Measurements from ENCODE around the gene CASK.
A peak's percentile ranks its signal among the peaks of the same experiment; 100 is the strongest.
"Not testable (repeated sequence)": the region's sequence is repeated elsewhere in the genome, so short reads cannot be mapped to it uniquely, and the experiment has no call there.

Gene CASK

DNA sequence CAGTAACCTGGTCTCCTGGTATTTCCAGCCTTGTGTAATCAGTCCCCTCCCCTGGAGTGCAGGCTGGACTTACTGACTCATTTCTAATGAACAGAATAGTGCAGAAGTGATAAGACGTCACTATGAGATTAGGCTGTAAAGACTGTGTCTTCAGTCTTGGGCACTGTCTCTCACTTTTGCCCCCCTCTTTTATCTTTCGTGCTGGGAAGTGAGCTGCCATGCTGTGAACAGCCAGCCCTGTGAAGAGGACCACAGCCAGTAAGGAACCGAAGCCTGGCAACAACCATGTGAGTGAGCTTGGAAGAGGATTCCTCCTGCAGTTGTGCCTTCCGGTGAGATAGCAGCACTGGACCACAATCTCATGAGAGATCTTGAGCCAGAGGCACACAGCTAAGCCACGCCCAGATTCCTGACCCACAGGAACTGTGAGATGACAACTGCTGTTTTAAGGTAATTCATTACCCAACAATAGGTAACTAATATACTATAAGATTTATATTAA is 302.1 kb downstream of the CASK start:
- DNase-seq (ENCODE audit: low spot score), result peak; percentile 1

DNA sequence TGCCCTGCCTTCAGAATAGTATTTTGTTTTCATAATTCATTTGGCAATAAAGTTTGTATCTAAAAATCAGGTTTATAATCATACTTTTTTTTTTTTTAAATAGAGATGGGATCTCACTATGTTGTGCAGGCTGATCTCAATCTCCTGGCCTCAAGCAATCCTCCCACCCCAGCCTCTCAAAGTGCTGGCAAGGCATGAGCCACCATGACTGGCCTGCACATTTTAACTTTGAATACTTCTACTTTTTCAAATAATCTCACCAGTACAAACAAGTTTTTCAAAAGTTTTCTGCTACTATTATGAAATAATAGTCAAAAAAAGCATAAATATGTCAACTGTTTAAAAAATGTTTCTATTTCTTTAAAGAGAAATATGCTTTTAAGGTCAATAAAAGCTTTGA is 304.1 kb downstream of the CASK start:
- no peak for DNase-seq (ENCODE audit: low spot score)

DNA sequence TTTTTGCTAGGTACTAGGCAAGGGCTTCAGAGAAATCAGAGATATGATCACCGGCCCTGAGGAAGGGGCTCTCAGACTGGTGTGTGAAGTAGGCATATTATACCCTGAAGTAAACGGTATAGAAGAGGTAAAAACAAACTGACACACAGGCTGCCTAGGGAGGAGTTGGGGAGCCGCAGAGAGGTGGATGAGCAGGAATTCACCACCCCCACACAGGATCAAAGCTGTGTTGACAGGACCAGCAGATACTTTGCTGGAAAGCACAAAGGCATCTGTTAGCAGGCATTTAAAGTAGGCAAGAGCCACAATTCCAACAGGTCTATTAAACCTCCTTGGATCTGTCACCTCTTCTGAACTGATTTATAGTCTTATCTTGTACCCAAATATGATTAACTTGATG is 306.4 kb downstream of the CASK start:
- DNase-seq (ENCODE audit: low spot score), result peak; percentile 10

DNA sequence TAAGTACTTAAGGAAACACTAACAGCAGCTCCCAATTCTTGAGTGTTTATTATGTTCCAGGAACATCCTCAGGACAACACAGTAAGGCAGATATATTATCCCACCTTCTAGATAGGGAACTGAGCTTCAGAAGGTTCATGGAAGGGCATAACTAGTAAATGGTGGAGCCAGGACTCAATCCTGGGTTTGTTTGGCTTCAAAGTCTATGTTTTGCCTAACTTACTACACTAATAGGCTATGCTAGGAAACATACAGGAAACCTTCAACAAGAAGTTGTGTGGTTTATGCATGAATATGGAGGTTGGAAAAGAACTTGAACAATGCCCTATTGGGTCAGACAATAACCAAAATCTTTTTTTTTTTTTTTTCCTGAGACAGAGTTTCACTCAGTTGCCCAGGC is 307.1 kb downstream of the CASK start:
- DNase-seq (ENCODE audit: low spot score), result no peak

DNA sequence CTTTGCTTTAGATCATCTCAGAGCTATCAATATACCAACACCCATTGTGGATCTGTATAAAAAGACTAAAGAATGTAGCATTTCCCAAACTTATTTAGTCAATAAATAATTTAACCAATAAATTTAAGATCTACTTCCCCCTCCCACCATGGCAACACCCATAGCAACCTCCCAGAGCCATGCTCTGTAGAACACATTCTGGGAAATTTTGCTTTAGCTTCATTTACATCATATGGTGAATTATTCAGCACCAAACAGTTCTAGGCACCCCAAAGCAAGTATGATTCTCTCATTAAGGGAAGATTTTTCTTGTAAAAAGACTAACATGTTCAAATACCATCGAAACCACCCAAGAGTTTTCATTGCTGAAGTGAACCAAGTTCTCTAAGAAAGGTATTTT is 315.1 kb downstream of the CASK start:
- DNase-seq (ENCODE audit: low spot score), result no peak

DNA sequence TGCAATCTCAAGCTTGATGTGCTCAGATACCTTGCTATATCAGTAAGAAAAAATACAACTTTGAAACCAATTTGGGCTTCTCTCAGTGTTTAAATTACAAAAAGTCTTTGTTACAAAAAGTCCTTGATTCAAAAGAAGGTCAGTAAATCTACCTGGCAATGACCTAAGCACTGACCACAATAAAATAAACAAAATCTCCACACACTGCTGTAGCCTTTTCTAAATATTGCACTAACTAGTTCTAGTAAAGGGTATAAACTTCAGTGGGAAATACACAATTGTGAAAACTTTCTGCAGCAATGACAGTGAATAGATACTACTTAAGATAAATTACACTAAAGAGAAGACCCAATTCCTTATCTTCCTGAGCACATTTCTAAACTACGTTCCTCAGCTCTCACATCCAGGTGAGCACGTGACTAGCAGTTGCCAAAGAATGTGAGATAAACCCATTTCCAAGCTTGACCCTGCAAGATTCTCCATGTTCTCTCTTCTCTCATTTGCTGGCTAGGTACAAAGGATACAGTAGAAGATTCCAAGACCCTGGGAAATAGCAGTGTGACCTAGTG is 316.0 kb downstream of the CASK start:
- DNase-seq (ENCODE audit: low spot score), result no peak

DNA sequence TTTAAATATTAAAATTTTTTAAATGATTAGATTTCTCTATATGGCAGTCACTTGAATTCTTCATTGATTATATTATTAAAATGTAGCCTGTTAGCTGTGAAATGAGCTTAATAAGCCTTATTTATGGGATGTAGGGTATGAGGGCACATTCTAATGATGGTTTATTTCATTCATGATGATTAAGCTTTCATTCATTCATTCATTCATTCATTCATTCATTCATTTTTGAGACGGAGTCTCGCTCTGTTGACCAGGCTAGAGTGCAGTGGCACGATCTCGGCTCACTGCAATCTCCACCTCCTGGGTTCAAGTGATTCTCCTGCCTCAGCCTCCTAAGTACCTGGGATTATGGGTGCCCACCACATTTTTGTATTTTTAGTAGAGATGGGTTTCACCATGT is 317.3 kb downstream of the CASK start:
- DNase-seq (ENCODE audit: low spot score), result not testable (repeated sequence)

DNA sequence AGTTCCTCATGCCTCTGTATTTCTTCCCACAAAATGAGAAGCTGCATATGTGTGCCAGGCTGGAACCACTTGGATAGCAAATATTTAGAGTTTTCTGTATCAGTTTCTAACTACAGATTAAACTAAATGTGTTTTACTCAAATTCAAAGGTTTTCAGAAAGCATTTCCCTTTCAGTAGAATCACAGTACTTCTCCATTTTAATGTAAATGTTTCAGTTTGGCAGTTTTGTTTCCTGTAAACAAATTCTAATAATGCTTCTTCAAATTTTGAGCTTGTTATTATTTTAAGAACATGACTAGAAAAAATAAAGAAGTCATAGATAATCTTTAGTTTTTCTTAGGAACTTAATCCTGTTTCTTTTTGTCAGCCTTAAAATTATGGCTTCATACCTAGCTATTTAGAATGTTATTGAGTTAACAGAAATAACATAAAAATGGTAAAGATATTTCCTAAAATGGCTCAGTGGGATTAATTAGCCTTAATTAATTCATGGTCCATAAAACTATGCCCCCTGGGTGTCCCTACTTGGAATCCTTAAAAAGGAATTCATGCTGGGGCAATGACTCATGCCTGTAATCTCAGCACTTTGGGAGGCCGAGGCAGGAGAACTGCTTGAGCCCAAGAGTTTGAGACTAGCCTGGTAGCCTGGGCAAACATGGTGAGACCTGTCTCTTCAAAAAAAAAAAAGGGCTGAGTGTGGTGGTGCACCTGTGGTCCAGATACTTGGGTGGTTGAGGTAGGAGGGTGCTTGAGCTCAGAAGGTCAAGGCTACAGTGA is 318.4 kb downstream of the CASK start:
- no peak for DNase-seq (ENCODE audit: low spot score)

DNA sequence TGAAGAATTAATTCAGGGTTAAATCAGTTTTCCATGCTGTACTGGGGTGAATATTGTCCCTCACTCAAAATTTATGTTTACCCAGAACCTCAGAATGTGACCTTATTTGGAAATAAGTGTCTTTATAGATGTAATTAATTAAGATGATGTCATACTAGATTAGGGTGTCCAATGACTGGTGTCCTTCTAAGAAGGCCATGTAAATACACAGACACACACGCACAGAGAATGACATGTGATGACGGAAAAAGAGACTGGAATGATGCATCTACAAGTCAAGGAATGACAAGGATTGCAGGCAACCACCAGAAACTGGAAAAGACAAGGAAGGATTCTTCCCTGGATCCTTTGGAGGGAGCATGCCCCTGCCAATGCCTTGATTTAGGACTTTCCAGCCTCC is 319.2 kb downstream of the CASK start:
- no peak for DNase-seq (ENCODE audit: low spot score)

DNA sequence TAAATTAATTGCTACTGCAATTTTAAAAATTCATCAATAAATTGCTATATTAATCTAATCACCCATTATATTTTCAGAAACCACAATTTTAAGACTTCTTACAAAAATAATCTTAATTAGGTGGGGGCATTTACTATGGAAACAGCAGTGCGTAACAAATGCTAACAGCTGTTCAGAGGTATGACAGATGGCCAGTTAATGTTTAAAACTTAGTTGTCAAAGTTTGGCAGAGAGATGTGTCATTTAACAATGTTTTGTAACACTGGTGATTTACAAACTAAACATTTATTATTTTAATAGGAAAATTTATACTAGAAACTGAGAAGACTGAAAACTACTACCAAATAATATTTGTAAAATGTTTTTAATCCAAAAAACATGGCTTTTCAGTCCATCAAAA is 319.8 kb downstream of the CASK start:
- no peak for DNase-seq (ENCODE audit: low spot score)

DNA sequence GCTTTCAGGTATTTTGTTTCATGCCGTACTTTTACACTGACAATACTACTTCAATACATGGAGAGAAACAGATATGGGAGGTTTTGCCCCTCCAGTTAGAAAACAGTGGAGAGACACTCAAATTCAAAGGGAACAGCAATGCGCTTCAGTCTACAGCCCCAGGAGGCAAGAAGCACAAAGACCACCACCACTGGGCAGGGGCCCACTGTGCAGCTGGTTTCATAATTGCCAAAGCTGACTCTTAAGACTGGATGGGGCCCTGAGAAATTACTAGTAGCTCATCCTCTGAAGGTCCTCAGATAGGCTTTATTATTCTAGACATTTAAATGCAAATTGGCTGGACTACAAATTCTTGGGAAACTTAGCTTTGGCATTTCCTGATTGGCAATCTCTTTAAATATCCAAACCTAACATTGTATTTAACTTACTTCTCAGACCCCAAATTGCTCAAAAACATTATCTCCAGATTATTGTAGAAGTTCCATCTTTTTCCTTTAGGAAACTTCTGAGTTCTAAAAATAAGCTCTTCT is 320.5 kb downstream of the CASK start:
- no peak for DNase-seq (ENCODE audit: low spot score)

DNA sequence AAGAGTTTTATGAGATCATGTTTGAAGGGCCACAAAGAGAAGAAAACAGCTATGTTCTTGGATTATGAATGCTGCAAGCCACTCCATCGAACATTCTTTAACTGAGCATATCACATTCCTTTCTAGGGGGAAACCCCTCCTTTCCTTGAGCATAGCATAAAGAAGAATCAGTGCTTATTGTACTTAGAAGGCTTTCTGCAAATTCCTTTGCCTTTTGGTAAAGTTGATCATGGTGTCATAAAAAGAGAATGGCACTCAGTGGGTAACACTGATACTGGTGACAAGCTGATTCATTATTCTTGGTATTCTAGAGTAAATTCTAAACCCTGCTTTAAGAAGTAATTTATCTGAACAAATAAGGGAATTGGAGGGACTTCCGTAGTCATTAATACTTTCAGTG is 323.1 kb downstream of the CASK start:
- no peak for DNase-seq (ENCODE audit: low spot score)

DNA sequence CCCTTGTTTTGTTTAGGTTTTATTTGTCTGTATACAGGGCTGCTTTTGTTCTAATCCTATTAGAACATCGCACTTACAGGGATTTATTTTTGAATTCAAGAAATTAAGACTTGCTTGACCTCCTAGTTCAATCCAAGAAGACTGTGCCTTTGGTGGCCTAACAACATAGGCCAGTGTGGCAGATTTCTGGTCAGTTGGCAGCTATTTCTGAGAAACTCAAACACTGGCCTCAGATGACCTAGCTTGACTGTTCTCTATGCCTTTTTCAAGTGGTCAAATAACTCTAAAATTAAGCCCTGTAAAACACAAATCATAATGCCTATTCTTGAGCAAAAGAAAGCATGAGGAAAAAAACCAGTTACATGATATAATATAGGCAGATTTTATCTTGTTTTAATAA is 323.8 kb downstream of the CASK start:
- DNase-seq (ENCODE audit: low spot score), result no peak

DNA sequence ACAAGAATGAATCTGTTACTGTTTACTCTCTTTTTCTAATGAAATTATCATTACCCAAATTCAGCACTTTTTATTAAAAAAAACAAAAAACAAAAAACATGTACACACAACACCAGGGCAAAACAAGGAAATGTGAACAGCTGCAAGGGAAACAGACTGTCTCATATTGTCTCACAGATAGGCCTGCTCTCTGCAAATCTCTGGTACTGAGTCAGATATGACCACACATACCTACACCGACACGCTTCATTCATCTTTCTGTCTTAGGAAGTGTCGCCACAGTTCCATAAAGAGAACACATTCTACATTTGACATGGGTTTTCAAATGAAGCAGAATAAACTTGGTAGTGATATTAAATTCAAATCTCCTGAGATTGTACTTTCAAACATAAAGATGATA is 326.8 kb downstream of the CASK start:
- DNase-seq (ENCODE audit: low spot score), result no peak

DNA sequence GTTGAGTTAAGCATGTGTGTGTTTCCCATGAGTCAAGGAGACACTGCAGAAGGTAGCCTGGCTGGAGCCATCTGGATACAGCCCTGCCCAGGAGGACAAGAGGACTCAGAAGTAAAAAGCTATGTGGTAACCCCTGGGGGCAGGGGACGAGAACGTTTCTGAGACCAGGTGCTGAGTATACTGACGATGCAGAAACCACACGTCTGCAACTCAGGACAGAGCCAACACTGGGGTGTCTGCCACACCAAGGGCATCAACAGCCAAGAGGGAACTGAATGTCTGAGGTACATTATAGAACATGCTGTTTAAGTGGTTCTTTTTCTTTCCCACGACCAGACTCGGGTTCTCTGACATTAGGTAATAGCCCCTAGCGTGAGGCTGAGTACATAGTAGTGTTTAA is 328.7 kb downstream of the CASK start:
- no peak for DNase-seq (ENCODE audit: low spot score)

DNA sequence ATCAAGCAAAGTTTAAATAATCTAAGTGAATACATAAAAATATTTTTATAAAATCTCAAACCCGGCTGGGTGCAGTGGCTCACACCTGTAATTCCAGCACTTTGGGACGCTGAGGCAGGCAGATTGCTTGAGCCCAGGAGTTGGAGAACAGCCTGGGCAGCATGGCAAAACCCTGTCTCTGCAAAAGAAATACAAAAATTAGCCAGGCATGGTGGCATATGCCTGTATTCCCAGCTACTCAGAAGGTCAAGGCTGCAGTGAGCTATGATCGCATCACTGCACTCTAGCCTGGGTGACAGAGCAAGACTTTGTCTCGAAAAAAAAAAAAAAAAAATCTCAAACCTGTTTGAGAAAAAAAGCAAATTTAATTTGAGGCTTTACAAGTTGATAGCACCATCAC is 331.4 kb downstream of the CASK start:
- no peak for DNase-seq (ENCODE audit: low spot score)

DNA sequence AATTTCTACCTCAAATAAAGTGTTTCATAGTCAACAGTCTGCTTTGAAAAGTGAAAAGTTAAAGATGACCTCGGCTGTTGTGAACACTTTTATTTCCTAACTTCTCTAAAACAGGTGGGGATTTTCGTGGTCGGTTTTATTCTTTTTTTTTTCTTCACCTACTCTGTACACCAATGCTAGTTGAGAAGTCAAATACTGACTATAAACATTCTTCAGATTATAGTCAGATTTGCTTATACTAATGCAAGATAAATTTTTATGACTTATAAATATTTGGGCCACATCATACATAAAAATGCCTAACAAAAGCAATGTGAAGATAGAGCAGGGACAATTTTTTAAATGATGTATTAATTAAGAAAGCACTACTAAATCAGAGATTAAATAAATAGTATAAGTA is 332.7 kb downstream of the CASK start:
- DNase-seq (ENCODE audit: low spot score), result no peak

DNA sequence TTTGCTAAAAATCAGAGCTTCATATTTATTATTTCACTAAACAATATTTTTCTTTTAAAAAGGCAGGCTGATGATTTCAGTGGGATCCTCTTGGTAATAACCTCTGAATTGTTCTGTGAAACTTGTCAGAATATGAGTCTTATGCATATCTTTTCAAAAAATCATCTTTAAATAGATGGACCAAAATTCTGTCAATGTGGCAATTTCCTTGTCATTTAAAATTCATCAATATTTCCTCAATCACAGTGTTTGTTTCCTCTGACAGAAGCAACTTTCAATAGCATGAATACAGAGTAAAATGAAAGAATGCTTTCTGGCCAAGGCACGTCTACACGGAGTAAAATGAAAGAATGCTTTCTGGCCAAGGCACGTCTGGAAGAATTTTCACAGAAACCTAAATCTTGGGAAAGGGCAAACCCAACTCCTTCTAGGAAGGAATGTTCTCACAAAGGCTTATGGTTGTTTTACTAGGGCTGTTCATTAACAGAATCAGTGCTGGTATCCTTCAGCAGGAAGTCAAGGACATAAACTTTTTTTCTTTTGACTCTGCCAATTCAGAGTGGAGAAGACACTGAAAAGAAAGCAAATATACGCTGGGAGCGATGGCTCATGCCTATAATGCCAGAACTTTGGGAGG is 333.6 kb downstream of the CASK start:
- DNase-seq (ENCODE audit: low spot score), result peak; percentile 1

DNA sequence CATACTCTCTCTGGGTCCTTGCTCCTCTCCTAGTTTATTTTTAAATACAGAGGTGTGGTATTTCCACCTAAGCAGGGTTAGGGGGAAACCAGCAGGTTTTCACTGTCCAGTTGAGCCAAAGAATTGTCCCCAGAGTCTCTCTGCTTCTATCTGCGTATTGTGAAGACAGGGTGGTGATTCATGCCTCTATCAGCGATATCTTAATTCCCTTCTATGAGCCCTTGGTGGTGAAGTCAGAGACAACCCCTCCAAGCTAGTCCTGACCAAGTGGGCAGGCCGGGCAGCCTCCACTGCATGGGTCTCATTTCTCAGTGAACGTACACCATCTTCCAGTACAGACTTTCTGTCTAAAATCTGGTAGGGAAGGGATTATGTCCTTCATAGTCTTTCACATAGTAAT is 335.1 kb downstream of the CASK start:
- no peak for DNase-seq (ENCODE audit: low spot score)

DNA sequence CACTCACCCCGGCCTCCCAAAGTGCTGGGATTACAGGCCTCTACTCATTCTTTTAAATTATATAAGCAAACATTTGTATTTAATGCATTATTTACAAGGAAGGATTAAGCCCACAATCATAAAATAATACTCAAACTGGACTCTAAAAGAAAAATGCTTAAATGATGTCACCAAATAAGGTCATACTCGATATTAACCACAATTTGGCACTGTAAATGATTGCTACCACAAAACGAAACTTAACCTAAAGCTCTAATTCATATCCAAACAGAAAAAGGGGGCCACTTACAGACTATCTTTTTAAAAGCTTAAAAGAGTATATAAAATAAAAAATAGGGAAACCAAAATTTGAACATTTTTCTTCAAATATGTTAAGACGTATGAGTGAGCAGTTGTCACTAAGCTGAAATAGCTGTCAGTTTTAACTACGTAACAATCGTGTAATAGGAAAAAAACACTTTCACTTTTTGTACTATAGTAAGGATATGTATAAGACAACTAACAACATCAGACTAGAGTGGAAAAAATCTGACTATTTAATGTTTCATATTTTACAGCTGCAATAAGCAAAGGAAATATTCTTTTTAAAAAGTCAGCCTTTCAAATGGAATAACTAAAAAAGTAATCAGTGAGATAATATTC is 342.8 kb downstream of the CASK start:
- no peak for DNase-seq (ENCODE audit: low spot score)

DNA sequence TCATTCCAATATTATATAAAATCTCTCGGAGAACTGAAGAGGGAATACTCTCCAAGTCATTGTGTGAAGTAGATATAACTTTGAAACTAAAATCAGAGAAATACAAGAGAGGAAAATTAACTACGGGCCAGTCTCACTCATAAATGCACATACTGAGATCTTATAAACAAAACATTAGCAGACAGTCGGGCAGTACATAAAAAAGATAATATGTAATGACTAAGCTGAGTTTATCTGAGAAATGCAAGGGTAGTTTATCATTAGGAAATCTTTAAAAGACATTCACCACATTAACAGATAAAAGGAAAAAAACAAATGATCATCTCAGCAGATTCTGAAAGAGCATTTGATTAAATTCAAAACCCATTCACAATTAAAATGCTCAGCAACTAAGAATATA is 359.5 kb downstream of the CASK start:
- DNase-seq (ENCODE audit: low spot score), result no peak

DNA sequence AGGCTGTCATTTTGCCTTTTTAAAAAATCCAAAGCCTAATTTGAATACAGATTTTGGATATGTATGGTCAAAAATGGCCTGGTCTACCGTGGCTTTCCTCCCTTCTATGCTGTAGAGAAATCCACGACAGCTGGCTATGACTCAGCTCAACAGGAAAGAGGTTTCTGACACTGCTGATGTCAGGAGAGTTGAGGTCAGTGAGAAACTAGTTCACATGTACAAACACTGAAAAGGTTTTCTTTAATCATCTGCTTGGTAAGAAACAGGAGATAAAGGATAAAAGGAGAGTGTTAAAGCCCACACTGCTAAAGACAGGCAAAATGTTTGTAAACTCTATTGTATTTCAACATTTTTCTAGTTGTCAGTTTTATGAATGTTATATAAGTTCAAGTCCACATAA is 362.3 kb downstream of the CASK start:
- peak; percentile 17 for DNase-seq (ENCODE audit: low spot score)

Measured in SW480 (cell line).